Tibial nerve (tissue), 4 donors: ENCODE data around the gene SYNCRIP. TPM values are rescaled to one million over a fixed set of nuclear protein-coding genes. Genes with fewer than 3 reads are reported as not detected.
"Not testable (repeated sequence)": the region's sequence is repeated elsewhere in the genome, so short reads cannot be mapped to it uniquely, and the experiment has no call there.

Source experiments
- DNase-seq, 2 donors: peaks; one replicate each; pipeline ENCODE4 v3.0.0-alpha.2; 2019; ENCODE audit warnings: low spot score in 2 of 2
- H3K27ac ChIP-seq, 4 donors: fragments of 200-600 bp; sonication (generic) in 3 of 4; one replicate each; pipeline ENCODE4 v1.5.1; 2017 to 2019; ENCODE audit warnings: mild to moderate bottlenecking in 1 of 4
- H3K27me3 ChIP-seq, 2 donors: fragments of 200-600 bp; sonication (generic) in 1 of 2; one replicate each; pipeline versions ENCODE4 v1.5.1 to v1.6.0; 2017 to 2019
- H3K36me3 ChIP-seq, 3 donors: fragments of 200-600 bp; sonication (generic); one replicate each; pipeline ENCODE4 v1.5.1; 2018 to 2019
- H3K4me1 ChIP-seq, 4 donors: fragments of 200-600 bp; sonication (generic) in 3 of 4; one replicate each; pipeline ENCODE4 v1.5.1; 2017 to 2019
- H3K4me3 ChIP-seq, 4 donors: fragments of 200-600 bp; sonication (generic) in 3 of 4; one replicate each; pipeline ENCODE4 v1.5.1; 2017 to 2019; ENCODE audit warnings: mild to moderate bottlenecking in 1 of 4, moderate library complexity in 1 of 4
- H3K9me3 ChIP-seq, 4 donors: fragments of 200-600 bp; sonication (generic) in 3 of 4; one replicate each; pipeline ENCODE4 v1.5.1; 2017 to 2019
- EP300 ChIP-seq, 2 donors: sonication (generic); formaldehyde crosslinking; IDR thresholded peaks; one replicate each; pipeline ENCODE4 v1.6.1; 2017; ENCODE audit warnings: antibody characterized with exemption in 2 of 2, mild to moderate bottlenecking in 1 of 2
- POLR2A ChIP-seq, 2 donors: fragments of 450-650 bp; IDR thresholded peaks; one replicate each; pipeline ENCODE4 v1.6.1; 2017; ENCODE audit warnings: antibody characterized with exemption in 2 of 2, mild to moderate bottlenecking in 2 of 2, moderate library complexity in 2 of 2
- WGBS, 2 donors: methylation state at CpG; one replicate each; pipeline ENCODE4 v1.1.5; 2018; 5-methylcytosine and 5-hydroxymethylcytosine counted together
- total RNA-seq, 4 donors: library from RNA; depleted of rRNA; stranded (reverse); fragments of >200 nt; gene quantifications; one replicate each; pipeline ENCODE4 v1.1.0, GENCODE V29; 2016
- TF ChIP-seq, protein P1 (sequence below), 5 experiments: fragments of 200-600 bp in 3 of 5; fragments of 450-650 bp in 2 of 5; sonication (generic) in 3 of 5; IDR thresholded peaks; one replicate each; pipeline ENCODE4 v1.5.1; 2016 to 2019; ENCODE audit warnings: antibody characterized with exemption in 5 of 5, mild to moderate bottlenecking in 3 of 5, moderate library complexity in 2 of 5

SYNCRIP gene
- total RNA-seq, 4 donors from 2014 or later = 51.5 to 64.7 (median 53.2) TPM

DNA sequence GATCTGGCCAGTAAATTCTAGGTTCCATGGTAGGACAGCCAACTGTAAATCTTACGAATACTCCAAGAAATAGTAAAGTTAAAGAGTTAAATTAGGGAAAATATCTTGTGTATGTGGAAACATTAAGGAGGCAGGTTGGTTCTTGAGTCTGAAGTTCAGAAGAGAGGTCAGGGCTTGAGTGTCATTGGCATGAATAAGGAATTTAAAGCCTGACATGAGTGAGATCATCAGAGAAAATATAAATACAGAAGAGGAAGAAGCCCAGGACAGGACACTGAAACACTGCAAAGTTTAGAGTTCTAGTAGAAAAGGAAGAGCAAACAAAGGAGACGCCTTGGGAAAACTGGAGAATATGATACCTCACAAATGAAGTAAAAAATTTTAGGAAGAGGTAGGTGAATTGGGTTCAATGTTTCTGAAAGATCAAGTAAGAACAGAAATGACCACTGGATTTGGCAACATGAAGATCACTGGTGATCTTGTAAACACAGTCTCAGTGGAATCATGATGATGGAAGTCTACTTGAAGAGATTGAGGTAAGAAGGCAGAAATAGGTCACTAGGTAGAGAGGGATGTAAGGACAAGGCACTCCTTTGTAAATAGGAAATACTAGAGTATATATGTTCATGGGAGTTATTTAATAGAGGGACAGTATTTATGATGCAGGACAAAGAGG, 41.6 kb upstream of the SYNCRIP start:
- DNase-seq = no peak
- no peaks in the 10 kb centered on the region for H3K27me3 ChIP-seq
- H3K27ac ChIP-seq = no peak overlapping the region
- no peaks in the 10 kb centered on the region for H3K9me3 ChIP-seq
- WGBS, 2 donors = 61 to 67% methylated on average over 2 of the region's 2 CpGs
- TF ChIP-seq POLR2A (IDR thresholded peaks at IDR 0.05) (no peak), EP300 (IDR thresholded peaks at IDR 0.05) (no peak)
- TF ChIP-seq, protein P1, sequence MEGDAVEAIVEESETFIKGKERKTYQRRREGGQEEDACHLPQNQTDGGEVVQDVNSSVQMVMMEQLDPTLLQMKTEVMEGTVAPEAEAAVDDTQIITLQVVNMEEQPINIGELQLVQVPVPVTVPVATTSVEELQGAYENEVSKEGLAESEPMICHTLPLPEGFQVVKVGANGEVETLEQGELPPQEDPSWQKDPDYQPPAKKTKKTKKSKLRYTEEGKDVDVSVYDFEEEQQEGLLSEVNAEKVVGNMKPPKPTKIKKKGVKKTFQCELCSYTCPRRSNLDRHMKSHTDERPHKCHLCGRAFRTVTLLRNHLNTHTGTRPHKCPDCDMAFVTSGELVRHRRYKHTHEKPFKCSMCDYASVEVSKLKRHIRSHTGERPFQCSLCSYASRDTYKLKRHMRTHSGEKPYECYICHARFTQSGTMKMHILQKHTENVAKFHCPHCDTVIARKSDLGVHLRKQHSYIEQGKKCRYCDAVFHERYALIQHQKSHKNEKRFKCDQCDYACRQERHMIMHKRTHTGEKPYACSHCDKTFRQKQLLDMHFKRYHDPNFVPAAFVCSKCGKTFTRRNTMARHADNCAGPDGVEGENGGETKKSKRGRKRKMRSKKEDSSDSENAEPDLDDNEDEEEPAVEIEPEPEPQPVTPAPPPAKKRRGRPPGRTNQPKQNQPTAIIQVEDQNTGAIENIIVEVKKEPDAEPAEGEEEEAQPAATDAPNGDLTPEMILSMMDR (IDR thresholded peaks at IDR 0.05) = no peak
- H3K4me1 ChIP-seq = peaks cover 0 to 11% (median 3%) of the 10 kb centered on the region in 4 donors
- no peaks in the 10 kb centered on the region for H3K36me3 ChIP-seq
- no peak overlapping the region for H3K4me3 ChIP-seq

DNA sequence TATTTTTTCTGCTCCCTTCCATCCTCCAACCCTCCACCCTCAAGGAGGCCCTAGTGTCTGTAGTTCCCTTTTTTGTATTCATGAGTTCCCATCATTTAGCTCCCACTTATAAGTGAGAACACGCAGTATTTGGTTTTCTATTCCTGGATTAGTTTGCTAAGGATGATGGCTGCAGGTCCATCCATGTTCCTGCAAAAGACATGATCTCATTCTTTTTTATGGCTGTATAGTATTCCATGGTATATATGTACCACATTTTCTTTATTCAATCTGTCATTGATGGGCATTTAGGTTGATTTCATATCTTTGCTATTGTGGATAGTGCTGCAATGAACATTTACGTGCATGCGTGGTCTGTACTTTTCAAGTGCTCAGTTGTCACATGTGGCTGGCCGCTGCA, 39.2 kb upstream of the SYNCRIP start:
- DNase-seq, H3K27me3 ChIP-seq, H3K4me3 ChIP-seq, H3K36me3 ChIP-seq, H3K27ac ChIP-seq, H3K9me3 ChIP-seq: not testable (repeated sequence)
- 96 to 97% methylated on average over 4 of the region's 4 CpGs for WGBS, 2 donors
- peaks cover 0 to 14% (median 4%) of the 10 kb centered on the region in 4 donors for H3K4me1 ChIP-seq

DNA sequence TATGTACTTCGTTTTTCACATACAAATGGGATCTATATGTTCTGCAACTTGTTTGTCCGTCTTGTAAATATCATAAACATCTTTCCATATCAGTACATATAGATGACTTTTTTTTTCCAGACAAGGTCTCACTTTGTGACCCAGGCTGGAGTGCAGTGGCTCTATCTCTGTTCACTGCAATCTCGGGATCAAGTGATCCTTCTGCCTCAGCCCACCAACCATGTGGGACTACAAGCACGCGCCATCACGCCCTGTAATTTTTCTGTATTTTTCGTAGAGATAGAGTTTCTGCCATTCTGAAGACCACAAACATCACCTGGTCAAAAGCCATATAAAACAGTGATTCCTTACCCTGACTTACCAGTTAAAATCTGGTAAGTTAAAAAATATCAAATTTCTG, 37.7 kb upstream of the SYNCRIP start:
- 85 to 87% methylated on average over 7 of the region's 7 CpGs for WGBS, 2 donors

DNA sequence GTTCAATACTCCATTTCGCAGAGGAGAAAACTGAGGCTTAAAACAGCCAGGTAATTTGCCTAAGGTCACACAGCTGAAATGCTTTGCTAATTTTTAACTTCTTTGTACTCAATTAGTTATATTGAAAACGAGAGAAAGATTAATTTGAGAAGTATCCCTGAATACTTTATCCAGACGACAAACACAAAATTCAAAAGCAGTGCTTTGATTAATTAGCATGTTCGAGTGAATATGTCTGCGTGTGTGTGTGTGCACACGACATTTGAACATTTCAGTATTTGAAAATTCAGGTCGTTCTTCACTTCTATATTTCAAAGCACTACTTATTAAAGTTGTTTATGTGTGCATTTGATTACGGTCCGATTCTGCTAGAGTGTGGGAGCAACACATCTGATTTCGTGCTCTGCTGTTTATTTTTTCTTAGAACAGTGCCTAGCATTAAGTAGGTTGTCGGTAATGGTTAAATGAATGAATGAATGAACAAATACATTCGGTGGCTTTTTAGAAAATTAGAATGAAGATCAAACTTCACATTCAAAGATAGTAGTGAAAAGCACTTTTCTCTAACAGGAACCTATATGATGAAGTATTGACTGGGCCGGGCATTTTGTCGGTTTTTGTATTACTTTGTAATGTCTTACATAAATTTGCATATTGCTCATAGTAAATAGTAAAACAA, 36.9 kb upstream of the SYNCRIP start:
- Histone ChIP-seq H3K27ac (peak overlapping the region in 3 of 4 donors; percentile 61 to 95 (median 93)), H3K4me3 (peak overlapping the region; percentile 49 to 97 (median 78)), H3K27me3 (no peaks in the 10 kb centered on the region), H3K9me3 (no peaks in the 10 kb centered on the region), H3K4me1 (peaks cover 0 to 37% (median 21%) of the 10 kb centered on the region in 4 donors), H3K36me3 (no peaks in the 10 kb centered on the region)
- WGBS, 2 donors = 25 to 26% methylated on average over 14 of the region's 14 CpGs
- DNase-seq = no peak
- TF ChIP-seq EP300 (IDR thresholded peaks at IDR 0.05) = no peak
- TF ChIP-seq, protein P1 (IDR thresholded peaks at IDR 0.05) = no peak
- TF ChIP-seq POLR2A (IDR thresholded peaks at IDR 0.05) = no peak

More for the DNA sequence above, 37.7 kb upstream of the SYNCRIP start:
- no peak for DNase-seq
- no peaks in the 10 kb centered on the region for H3K27me3 ChIP-seq
- no peaks in the 10 kb centered on the region for H3K9me3 ChIP-seq
- H3K4me1 ChIP-seq = peaks cover 0 to 29% (median 16%) of the 10 kb centered on the region in 4 donors
- TF ChIP-seq POLR2A (IDR thresholded peaks at IDR 0.05) = no peak
- TF ChIP-seq EP300 (IDR thresholded peaks at IDR 0.05) = no peak
- TF ChIP-seq, protein P1 (IDR thresholded peaks at IDR 0.05) = no peak
- H3K36me3 ChIP-seq = no peaks in the 10 kb centered on the region
- H3K4me3 ChIP-seq = no peak overlapping the region
- H3K27ac ChIP-seq = no peak overlapping the region

DNA sequence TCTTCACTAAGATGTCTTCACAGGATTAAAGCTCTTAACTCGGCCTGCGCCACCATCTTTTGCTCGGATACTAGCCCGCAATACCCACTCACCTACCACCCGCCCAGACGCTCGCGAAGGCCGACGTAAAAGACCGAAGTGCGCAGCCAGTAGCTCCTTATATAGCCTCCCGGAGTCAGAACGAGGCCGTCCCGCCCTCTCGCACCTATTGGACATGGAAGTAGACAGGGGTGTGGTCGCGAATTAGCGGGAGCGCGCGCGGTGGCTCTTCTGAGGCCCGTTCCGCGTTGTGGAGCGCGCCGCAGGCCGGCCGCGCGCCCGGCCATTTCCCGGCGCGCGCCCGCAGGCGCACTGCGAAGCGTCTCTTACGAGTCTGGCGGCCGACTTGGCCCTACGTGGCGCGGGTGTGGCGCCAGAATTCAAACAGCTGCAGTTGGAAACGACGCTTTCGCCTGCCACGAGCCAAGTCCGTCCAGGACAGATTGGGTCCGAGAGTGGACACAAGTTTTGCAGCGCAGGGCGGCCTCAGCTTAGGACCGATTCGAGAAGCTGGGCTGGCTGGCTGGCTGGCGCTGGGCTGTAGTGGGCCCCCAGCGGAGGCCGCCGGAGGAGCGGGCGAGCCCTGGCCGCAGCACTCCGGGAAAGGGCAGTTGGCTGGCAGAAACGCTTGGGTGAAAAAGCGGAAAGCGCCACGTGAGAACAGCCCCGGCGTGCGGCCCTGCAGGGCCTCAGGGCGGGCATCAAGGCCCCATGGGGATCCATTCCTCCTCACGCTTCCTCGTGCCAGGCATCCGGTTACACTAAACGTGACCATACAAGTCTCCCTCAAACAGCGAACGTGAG, 36.1 kb upstream of the SYNCRIP start:
- Histone ChIP-seq H3K9me3 (no peaks in the 10 kb centered on the region), H3K36me3 (no peaks in the 10 kb centered on the region), H3K4me3 (peak overlapping the region; percentile 72 to 97 (median 84)), H3K4me1 (peaks cover 0 to 45% (median 21%) of the 10 kb centered on the region in 4 donors), H3K27ac (peak overlapping the region; percentile 81 to 95 (median 91)), H3K27me3 (no peaks in the 10 kb centered on the region)
- WGBS, 2 donors = 1% methylated on average over 73 to 78 of the region's 82 CpGs
- peak; percentile 99 for DNase-seq
- peak; percentile 41 to 100 for TF ChIP-seq EP300 (IDR thresholded peaks at IDR 0.05)
- TF ChIP-seq POLR2A (IDR thresholded peaks at IDR 0.05) = peak; percentile 99 to 100
- TF ChIP-seq, protein P1 (IDR thresholded peaks at IDR 0.05) = peak in 2 of 5 experiments; percentile 27 to 32
